Ureter (tissue), 1 donor: Measurements from ENCODE around the gene MYH14. TPM values are rescaled to one million over a fixed set of nuclear protein-coding genes. Genes with fewer than 3 reads are reported as not detected.
"Not testable (repeated sequence)": the region's sequence is repeated elsewhere in the genome, so short reads cannot be mapped to it uniquely, and the experiment has no call there.

ENCODE experiments used
- DNase-seq: peaks from one replicate; pipeline ENCODE4 v3.0.0-alpha.2; 2020; ENCODE audit warnings: low spot score
- total RNA-seq: library from RNA; stranded (reverse); gene quantifications from one replicate; pipeline ENCODE4 v1.2.4, GENCODE V29; 2023
- donor health status: DM: yes; HTN: yes; CAD: no.

MYH14 gene
- total RNA-seq, 1 donor from 2014 or later, result 134 TPM

- DNase-seq, result no peak
These were observed 129.0 kb downstream of the MYH14 start for GRCh38 chr19:50332244-50333038.

- DNase-seq, result peak; percentile 91
These were observed 129.9 kb downstream of the MYH14 start for GRCh38 chr19:50333235-50333736.

- peak; percentile 75 for DNase-seq
These were observed 130.6 kb downstream of the MYH14 start for GRCh38 chr19:50333737-50334617.

- DNase-seq, result no peak
These were observed 131.5 kb downstream of the MYH14 start for GRCh38 chr19:50334741-50335421.

GRCh38 chr19:50337031-50337430 lies 133.6 kb downstream of the MYH14 start:
- not testable (repeated sequence) for DNase-seq

GRCh38 chr19:50340331-50340730 lies 136.9 kb downstream of the MYH14 start:
- DNase-seq, result no peak

GRCh38 chr19:50341091-50341564 lies 137.7 kb downstream of the MYH14 start:
- no peak for DNase-seq

DNA sequence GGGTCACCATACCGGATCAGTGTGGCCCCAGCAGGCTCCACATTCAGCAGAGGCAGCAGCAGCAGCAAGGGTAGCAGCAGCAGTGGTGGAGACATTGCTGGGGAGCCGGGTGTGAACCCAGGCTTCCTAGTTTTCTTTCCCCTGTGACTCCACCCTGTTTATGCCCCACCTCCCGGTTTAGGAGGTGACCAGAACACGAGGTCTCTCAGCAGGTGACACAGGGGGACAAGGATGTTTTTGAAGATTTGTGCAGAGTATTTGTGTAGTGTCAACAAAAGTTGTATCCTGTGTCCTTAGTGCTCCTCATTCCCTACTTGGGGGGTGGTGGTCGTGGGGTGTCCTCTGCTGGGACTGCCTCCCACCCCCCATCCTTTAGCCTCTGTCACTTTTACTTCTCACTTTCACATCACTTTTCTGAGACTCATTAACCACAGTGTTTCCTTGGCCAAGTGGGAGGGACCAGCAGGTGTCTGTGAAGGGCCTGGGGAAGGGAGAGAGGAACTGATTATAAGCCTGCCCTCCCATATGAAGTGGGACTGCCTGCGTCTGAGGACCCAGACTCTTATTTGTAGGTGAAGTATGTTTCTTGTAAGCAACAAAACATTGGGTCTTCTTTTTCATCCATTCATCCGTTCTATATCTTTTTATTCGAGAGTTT lies 141.4 kb downstream of the MYH14 start:
- DNase-seq, result no peak

DNA sequence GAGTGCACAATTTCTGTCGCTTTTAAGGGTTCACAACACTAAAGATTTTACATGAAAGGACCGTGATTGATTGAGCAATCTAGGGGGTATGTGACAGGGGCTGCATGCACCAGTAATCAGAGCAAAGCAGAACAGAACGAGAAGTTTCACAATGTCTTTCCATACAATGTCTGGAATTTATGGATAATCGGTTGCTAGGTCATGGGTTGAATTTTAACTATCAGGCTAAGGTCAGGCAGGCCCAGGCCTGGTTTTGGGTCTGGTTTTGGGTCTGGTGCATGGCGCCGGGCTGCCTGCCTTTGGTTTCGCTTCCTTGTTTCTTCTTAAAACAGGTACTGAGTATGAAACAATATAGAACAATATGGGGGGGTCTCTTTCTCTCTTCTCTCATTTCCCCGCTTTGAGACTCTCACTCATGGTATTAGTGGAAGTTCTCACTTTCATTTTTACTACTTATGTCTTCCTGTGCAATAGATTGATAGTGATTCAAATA lies 143.7 kb downstream of the MYH14 start:
- not testable (repeated sequence) for DNase-seq

DNA sequence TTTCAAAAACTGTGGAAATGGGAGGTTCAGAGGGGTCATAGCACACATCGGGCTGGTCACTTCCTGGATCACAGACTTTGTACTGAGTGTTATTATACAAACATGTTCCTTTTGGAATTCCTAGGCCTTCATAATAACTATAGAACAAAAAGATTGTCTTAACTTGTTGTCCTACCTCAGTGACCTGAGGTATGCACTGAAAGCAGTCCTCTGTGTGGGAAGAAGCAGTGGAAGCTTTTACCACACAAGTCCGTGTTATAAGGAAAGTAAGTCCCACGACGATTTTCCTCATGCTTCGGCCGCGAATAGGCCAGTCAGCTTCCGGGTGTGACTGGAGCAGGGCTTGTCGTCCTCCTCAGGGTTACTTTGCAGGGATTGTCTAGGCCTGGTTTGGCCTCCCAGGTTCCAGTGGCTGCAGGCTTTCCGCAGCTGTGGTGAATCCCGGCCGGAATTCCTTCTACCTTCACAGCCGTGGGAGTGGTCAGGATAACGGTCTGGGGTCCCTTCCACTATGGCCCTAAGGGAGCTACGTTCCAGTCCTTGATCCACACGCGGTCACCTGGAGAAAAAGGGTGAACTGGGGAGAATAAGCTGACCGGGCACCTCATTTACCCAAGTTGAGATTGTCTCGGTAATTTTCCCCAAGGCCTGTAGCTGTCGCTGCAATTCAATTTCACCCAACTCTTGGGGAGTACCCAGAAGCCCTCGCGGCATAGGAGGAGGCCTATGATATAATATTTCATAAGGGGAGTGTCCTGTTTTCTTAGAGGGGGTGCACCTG lies 146.0 kb downstream of the MYH14 start:
- no peak for DNase-seq

DNA sequence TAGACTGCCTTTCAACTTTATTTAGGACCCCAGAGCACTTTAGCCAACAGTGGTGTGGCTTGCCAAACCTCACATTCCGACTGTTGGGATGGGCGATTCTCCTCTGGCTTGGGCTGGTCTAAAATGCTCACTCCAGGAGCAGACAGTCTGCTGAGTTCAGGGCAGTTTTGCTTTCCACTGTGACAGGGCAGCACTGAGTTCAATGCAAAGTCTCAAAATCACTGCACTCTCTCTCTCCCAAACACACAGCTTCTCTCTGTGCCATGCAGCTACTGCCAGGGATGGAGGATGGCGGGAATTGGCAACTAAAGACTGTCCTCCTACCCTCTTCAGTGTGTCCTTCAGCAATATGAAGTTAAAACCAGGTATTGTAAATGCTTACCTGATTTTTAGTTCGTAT lies 148.8 kb downstream of the MYH14 start:
- no peak for DNase-seq

DNA sequence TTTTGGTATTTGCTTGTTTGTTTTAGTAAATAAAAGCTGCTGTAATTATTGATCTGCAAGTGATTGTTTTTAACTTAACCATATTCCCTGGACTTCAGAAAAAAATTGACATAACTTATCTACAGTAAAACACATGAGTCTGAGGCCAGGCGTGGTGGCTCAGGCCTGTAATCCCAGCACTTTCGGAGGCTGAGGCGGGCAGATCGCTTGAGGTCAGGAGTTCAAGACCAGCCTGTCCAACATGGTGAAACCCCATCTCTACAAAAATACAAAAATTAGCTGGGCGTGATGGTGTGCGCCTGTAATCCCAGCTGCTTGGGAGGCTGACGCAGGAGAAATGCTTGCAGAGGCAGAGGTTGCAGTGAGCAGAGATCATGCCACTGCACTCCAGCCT lies 150.1 kb downstream of the MYH14 start:
- DNase-seq, result not testable (repeated sequence)

DNA sequence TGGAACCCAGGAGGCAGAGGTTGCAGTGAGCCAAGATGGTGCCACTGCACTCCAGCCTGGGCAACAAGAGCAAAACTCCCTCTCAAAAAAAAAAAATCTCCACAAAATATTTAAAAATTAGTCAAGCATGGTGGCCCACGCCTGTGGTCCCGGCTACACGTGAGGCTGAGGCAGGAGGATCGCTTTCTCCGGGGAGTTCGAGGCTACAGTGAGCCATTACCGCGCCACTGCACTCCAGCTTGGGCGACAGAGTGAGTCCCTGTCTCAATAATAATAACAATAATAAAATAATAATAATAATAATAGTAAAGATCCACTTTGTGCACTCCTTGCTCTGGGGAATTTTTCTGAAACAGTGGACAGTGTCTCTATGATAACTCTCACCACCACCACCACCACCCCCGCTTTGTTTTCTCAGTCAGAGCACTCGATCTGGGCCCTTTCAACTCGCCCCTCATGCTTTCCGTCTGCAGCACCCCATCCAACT lies 153.3 kb downstream of the MYH14 start:
- no peak for DNase-seq

GRCh38 chr19:50357178-50358100 lies 154.0 kb downstream of the MYH14 start:
- DNase-seq, result peak; percentile 81

- DNase-seq, result no peak
These were observed 155.3 kb downstream of the MYH14 start for GRCh38 chr19:50358483-50359327.

- no peak for DNase-seq
These were observed 156.0 kb downstream of the MYH14 start for GRCh38 chr19:50359328-50359818.
